ENCODE measurements around the gene ACTR3.

- TF ChIP-seq, protein P1, sequence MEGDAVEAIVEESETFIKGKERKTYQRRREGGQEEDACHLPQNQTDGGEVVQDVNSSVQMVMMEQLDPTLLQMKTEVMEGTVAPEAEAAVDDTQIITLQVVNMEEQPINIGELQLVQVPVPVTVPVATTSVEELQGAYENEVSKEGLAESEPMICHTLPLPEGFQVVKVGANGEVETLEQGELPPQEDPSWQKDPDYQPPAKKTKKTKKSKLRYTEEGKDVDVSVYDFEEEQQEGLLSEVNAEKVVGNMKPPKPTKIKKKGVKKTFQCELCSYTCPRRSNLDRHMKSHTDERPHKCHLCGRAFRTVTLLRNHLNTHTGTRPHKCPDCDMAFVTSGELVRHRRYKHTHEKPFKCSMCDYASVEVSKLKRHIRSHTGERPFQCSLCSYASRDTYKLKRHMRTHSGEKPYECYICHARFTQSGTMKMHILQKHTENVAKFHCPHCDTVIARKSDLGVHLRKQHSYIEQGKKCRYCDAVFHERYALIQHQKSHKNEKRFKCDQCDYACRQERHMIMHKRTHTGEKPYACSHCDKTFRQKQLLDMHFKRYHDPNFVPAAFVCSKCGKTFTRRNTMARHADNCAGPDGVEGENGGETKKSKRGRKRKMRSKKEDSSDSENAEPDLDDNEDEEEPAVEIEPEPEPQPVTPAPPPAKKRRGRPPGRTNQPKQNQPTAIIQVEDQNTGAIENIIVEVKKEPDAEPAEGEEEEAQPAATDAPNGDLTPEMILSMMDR (IDR thresholded peaks at IDR 0.05; ENCODE audit: insufficient read depth, low read depth, low read length): no peak
- no peak for TF ChIP-seq EZH2 (IDR thresholded peaks at IDR 0.05; ENCODE audit: insufficient read depth, low read length)
Observed at GRCh38 chr2:114010001-114010400, 120.1 kb downstream of the ACTR3 start.
